GM12872 (cell line): Measurements from ENCODE around the gene C1QTNF7.

Experiments
- CTCF ChIP-seq: IDR thresholded peaks from 3 replicates; pipeline ENCODE4 v1.5.1; 2011; ENCODE audit warnings: low read depth, mild to moderate bottlenecking, low read length, moderate library complexity; ENCODE audit not compliant: insufficient read depth

The C1QTNF7 gene

DNA sequence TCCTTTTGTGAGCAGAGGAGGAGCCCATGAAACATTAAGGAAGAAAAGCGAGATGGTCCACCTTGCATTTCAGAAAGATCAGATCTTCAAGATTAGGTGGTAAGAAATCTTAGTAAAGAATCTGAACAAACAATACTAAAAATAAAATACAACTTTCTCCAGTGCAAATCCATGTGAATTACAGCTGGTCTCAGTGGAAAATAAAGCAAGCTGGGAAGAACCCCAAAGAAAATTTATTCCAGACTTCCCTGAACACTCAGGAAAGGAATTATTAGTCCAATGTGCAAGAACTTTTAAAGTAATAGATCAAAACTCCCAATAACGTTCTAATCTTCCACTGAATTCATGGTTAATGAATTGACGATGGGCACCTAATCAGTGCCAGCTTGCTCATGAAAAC is 37.3 kb upstream of the C1QTNF7 start:
- TF ChIP-seq CTCF, result no peak

DNA sequence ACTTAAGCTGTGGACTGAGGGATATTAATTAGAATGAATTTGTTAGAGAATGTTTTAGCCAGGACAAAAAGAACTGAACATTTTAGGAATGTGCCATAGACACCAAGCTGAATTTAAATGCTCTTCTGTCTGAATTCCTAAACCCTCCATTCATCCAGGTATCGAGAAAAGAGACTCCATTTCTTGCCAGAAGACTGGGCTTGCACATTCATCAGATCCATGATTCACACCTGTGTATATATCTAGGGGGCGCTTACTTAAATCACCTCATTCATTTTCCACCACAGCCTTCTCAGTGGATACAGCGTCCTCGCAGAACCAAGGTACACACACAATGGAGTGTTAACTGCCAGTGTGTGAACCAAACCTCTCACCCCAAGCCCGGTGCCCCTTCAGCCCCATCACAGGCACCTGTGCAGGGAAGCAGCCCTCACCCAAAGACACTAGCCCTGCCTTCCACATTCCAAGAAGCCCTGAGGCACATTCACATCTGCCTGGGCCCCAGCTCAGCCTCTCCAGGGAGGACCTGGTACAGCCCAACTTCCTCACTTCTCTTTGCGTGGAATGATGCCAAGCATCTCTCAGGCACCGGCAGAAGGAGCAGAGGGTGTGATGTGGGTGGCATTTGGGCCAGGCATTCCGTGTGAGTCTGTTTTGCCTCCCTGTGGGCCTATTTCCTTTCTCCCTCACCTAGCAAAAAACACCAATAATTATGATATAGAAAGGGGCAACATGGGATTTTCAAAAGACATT is 35.6 kb upstream of the C1QTNF7 start:
- no peak for TF ChIP-seq CTCF

DNA sequence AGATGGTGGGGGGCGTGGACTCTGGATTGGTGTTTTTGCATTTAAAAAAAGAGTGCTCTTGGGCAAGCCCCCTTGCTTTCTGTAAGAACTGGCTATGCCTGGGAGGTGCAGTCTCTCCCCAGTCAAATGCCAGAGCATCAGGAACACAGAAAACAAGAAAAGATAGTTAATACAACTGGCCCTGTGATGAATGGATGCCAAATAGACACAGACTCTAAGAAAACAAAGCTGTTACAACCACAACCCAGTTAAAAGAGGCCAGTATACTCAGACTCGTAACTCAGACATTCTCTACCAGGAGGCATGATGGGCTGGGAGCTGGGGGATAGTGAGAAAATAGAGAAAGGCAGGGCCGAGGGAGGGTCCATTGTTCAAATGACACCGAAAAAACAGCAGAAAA is 32.5 kb upstream of the C1QTNF7 start:
- no peak for TF ChIP-seq CTCF

- peak; percentile 82 for TF ChIP-seq CTCF
These were observed 31.6 kb upstream of the C1QTNF7 start for GRCh38 chr4:15396157-15396800.

DNA sequence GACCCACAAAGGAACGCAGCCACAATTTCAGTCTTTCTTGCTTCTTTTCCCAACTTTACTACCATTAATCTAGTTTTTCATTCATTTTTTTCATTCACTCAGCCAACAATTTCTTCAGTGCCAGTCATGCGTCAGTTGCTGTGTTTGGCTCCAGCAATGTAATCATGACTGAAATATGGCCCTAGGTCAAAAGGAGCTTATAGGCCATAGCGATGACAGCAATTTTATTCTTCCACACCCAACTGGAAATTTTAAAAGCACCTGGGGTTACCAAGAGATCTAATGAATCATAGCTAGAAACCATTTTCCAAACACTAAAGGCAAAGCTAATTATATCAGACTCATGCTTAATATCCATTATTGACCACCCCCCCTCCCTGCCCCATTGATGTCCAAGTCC is 29.8 kb upstream of the C1QTNF7 start:
- no peak for TF ChIP-seq CTCF

DNA sequence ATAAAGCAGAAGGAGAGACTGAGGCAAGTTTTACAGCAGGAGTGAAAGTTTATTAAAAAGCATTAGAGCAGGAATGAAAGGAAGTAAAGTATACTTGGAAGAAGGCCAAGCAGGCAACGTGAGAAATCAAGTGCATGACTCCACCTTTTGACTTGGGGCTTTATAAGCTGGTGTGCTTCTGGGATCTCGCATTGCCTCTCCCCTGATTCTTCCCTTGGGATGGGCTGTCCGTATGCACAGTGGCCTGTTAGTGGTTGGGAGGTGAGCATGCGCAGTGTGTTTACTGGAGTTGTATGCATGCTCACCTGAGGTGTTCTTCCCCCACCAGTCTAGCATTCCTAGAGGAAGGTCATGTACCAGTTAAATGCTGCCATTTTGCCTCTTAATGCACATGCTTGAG is 29.1 kb upstream of the C1QTNF7 start:
- no peak for TF ChIP-seq CTCF

- no peak for TF ChIP-seq CTCF
These were observed 27.6 kb upstream of the C1QTNF7 start for GRCh38 chr4:15400226-15400625.
